SU-DHL-6 (cell line): ENCODE data around the gene ACSS1.

Source experiments
- H2AFZ ChIP-seq: fragments of 200-600 bp; sonication (generic); 2 replicates; pipeline ENCODE4 v1.6.1; 2014; ENCODE audit warnings: low read depth, mild to moderate bottlenecking, moderate library complexity, mixed read lengths, antibody characterized with exemption, low read length; ENCODE audit not compliant: severe bottlenecking
- H3F3A ChIP-seq: fragments of 200-600 bp; shearing (Covaris generic); 2 replicates; pipeline ENCODE4 v1.6.0; 2016; ENCODE audit warnings: antibody characterized with exemption, mild to moderate bottlenecking; ENCODE audit not compliant: insufficient read depth
- H3K27ac ChIP-seq: fragments of 200-600 bp; sonication (generic); 2 replicates; pipeline ENCODE4 v1.5.1; 2016; ENCODE audit warnings: low read depth, mild to moderate bottlenecking, low read length, moderate library complexity, mixed read lengths
- H3K27me3 ChIP-seq: fragments of 200-600 bp; sonication (generic), shearing (Covaris generic); 2 replicates; pipeline ENCODE4 v1.6.0; 2014; ENCODE audit warnings: mild to moderate bottlenecking, low read length
- H3K36me3 ChIP-seq: fragments of 200-600 bp; sonication (generic); 2 replicates; pipeline ENCODE4 v1.6.1; 2014; ENCODE audit warnings: mild to moderate bottlenecking, low read length, mixed read lengths
- H3K4me2 ChIP-seq: fragments of 300-600, 200-600 bp; shearing (Covaris generic), sonication (generic); 2 replicates; pipeline ENCODE4 v1.6.0; 2014; ENCODE audit warnings: low read length, low read depth, mild to moderate bottlenecking; ENCODE audit not compliant: poor library complexity, severe bottlenecking
- H3K4me3 ChIP-seq: fragments of 200-600 bp; sonication (generic); 2 replicates; pipeline ENCODE4 v1.5.1; 2014; ENCODE audit warnings: antibody characterized with exemption, low read length, mild to moderate bottlenecking, mixed read lengths; ENCODE audit not compliant: insufficient read depth, poor library complexity, severe bottlenecking
- H3K79me2 ChIP-seq: fragments of 200-600 bp; sonication (generic); 2 replicates; pipeline ENCODE4 v1.6.1; 2014; ENCODE audit warnings: mild to moderate bottlenecking, low read length, moderate library complexity; ENCODE audit not compliant: insufficient read depth
- H3K9ac ChIP-seq: fragments of 200-600 bp; sonication (generic); 2 replicates; pipeline ENCODE4 v1.7.0; 2014; ENCODE audit warnings: mild to moderate bottlenecking, low read length
- H3K9me2 ChIP-seq: fragments of 200-600 bp; sonication (generic); replicated peaks from 2 replicates; pipeline ENCODE4 v1.6.1; 2014; ENCODE audit warnings: low read length; ENCODE audit not compliant: insufficient read depth
- H3K9me3 ChIP-seq: fragments of 200-600 bp; sonication (generic); 2 replicates; pipeline ENCODE4 v1.6.1; 2014; ENCODE audit warnings: low read length, mixed read lengths; ENCODE audit not compliant: insufficient read depth
- H4K20me1 ChIP-seq: fragments of 200-600 bp; sonication (generic); 2 replicates; pipeline ENCODE4 v1.6.1; 2014; ENCODE audit warnings: low read depth, mild to moderate bottlenecking, antibody characterized with exemption, low read length, moderate library complexity, mixed read lengths
- EZH2phosphoT487 ChIP-seq: fragments of 200-600 bp; sonication (generic), shearing (Covaris generic); conservative IDR thresholded peaks from 2 replicates; pipeline ENCODE4 v1.6.1; 2018; ENCODE audit warnings: mild to moderate bottlenecking, antibody characterized with exemption, low read length, moderate library complexity, mixed read lengths
- TF ChIP-seq, protein P1 (sequence below): fragments of 200-600 bp; sonication (generic); IDR thresholded peaks from one replicate; pipeline ENCODE4 v1.5.1; 2017; ENCODE audit warnings: antibody characterized with exemption, mild to moderate bottlenecking, low read length, moderate library complexity; ENCODE audit not compliant: insufficient read depth, poor library complexity, severe bottlenecking

The ACSS1 gene

GRCh38 chr20:25070821-25071473 lies 13.0 kb upstream of the ACSS1 start:
- Histone ChIP-seq H3K4me3 (no peak overlapping the region), H3K27ac (no peak overlapping the region), H3K36me3 (no peaks in the 10 kb centered on the region), H2AFZ (no peak overlapping the region), H3F3A (no peaks in the 10 kb centered on the region), H3K27me3 (no peaks in the 10 kb centered on the region), H3K4me2 (no peak overlapping the region), H4K20me1 (no peaks in the 10 kb centered on the region), H3K9me3 (no peaks in the 10 kb centered on the region), H3K9me2 (no peaks in the 10 kb centered on the region), H3K79me2 (no peaks in the 10 kb centered on the region), H3K9ac (no peak overlapping the region)
- TF ChIP-seq EZH2phosphoT487: no peak
- TF ChIP-seq, protein P1, sequence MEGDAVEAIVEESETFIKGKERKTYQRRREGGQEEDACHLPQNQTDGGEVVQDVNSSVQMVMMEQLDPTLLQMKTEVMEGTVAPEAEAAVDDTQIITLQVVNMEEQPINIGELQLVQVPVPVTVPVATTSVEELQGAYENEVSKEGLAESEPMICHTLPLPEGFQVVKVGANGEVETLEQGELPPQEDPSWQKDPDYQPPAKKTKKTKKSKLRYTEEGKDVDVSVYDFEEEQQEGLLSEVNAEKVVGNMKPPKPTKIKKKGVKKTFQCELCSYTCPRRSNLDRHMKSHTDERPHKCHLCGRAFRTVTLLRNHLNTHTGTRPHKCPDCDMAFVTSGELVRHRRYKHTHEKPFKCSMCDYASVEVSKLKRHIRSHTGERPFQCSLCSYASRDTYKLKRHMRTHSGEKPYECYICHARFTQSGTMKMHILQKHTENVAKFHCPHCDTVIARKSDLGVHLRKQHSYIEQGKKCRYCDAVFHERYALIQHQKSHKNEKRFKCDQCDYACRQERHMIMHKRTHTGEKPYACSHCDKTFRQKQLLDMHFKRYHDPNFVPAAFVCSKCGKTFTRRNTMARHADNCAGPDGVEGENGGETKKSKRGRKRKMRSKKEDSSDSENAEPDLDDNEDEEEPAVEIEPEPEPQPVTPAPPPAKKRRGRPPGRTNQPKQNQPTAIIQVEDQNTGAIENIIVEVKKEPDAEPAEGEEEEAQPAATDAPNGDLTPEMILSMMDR: no peak

DNA sequence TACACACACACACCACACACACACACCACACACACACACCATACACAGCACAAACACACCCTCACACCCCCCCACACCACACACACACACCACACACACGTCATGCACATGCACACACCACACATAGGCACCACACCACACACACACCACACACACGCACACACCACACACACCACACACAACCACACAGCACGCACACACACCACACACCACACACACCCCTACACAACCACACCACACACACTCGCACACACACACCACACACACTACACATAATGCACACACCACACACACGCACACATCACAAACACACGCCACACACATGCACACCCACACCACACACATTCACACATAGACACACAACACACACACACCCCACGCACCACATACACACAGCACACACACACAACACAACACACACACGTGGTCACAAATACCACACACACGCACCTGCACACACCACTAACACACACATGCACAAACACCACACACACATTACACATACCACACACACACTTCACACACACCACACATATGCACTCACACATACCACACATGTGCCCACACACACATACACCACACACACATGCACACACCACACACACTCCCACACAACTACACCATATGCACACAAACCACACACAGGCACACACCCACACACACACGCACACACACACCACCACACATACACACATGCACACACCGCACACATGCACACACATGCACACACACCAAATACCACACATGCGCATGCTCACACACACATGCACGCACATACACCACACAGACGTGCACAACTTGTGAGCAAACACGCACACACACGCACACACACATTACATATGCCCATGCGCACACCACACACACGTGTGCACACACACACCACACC lies 9.4 kb upstream of the ACSS1 start:
- no peak overlapping the region for H3K4me2 ChIP-seq
- no peaks in the 10 kb centered on the region for H3F3A ChIP-seq
- H3K27ac ChIP-seq: no peak overlapping the region
- no peaks in the 10 kb centered on the region for H3K27me3 ChIP-seq
- H2AFZ ChIP-seq: no peak overlapping the region
- H3K9ac ChIP-seq: no peak overlapping the region
- H3K9me3 ChIP-seq: no peaks in the 10 kb centered on the region
- no peaks in the 10 kb centered on the region for H3K36me3 ChIP-seq
- no peaks in the 10 kb centered on the region for H3K9me2 ChIP-seq
- no peaks in the 10 kb centered on the region for H3K79me2 ChIP-seq
- H3K4me3 ChIP-seq: no peak overlapping the region
- TF ChIP-seq, protein P1: no peak
- TF ChIP-seq EZH2phosphoT487: no peak
- no peaks in the 10 kb centered on the region for H4K20me1 ChIP-seq

GRCh38 chr20:25066386-25066785 lies 8.4 kb upstream of the ACSS1 start:
- H2AFZ ChIP-seq: no peak overlapping the region
- no peaks in the 10 kb centered on the region for H3K79me2 ChIP-seq
- H3K27ac ChIP-seq: no peak overlapping the region
- H3K4me2 ChIP-seq: no peak overlapping the region
- no peaks in the 10 kb centered on the region for H3K36me3 ChIP-seq
- H3K9me2 ChIP-seq: no peaks in the 10 kb centered on the region
- no peaks in the 10 kb centered on the region for H3K9me3 ChIP-seq
- no peaks in the 10 kb centered on the region for H3K27me3 ChIP-seq
- H3K4me3 ChIP-seq: no peak overlapping the region
- H3K9ac ChIP-seq: no peak overlapping the region
- TF ChIP-seq, protein P1: no peak
- no peak for TF ChIP-seq EZH2phosphoT487
- H4K20me1 ChIP-seq: no peaks in the 10 kb centered on the region
- no peaks in the 10 kb centered on the region for H3F3A ChIP-seq
